Gastrocnemius medialis (tissue), 4 donors: Measurements from ENCODE around the gene DOCK6. TPM values are rescaled to one million over a fixed set of nuclear protein-coding genes. Genes with fewer than 3 reads are reported as not detected.
A peak's percentile ranks its signal among the peaks of the same experiment; 100 is the strongest.

Experiments
- ATAC-seq, 2 donors: fragments of 150-250 bp; one replicate each; pipeline ENCODE4 v1.9.1; 2016
- DNase-seq, 2 donors: peaks; one replicate each; pipeline ENCODE4 v3.0.0-alpha.2; 2019
- H3K27ac ChIP-seq, 4 donors: fragments of 200-600 bp; sonication (generic); 1 replicate in 1 of 4; 2 replicates in 3 of 4; pipeline ENCODE4 v1.5.1; 2016 to 2018; ENCODE audit warnings: mild to moderate bottlenecking in 2 of 4, moderate library complexity in 1 of 4
- H3K27me3 ChIP-seq, 3 donors: fragments of 200-600 bp; sonication (generic) in 2 of 3; 1 replicate in 1 of 3; 2 replicates in 2 of 3; pipeline versions ENCODE4 v1.5.1 to v1.6.0; 2016 to 2019; ENCODE audit warnings: mild to moderate bottlenecking in 1 of 3, moderate library complexity in 1 of 3
- H3K36me3 ChIP-seq, 2 donors: fragments of 200-600 bp; sonication (generic) in 1 of 2; one replicate each; pipeline ENCODE4 v1.5.1; 2017 to 2018
- H3K4me1 ChIP-seq, 2 donors: fragments of 200-600 bp; sonication (generic) in 1 of 2; one replicate each; pipeline ENCODE4 v1.5.1; 2016 to 2017; ENCODE audit warnings: mild to moderate bottlenecking in 2 of 2
- H3K4me3 ChIP-seq, 4 donors: fragments of 200-600 bp; sonication (generic) in 3 of 4; 1 replicate in 1 of 4; 2 replicates in 3 of 4; pipeline ENCODE4 v1.5.1; 2016 to 2019; ENCODE audit warnings: mild to moderate bottlenecking in 2 of 4
- H3K9me3 ChIP-seq, 3 donors: fragments of 200-600 bp; sonication (generic) in 2 of 3; 1 replicate in 1 of 3; 2 replicates in 2 of 3; pipeline ENCODE4 v1.5.1; 2016 to 2019
- POLR2A ChIP-seq, 2 donors: fragments of 450-650 bp; IDR thresholded peaks; one replicate each; pipeline ENCODE4 v1.6.1; 2017; ENCODE audit warnings: antibody characterized with exemption in 2 of 2, mild to moderate bottlenecking in 2 of 2, moderate library complexity in 2 of 2
- in situ Hi-C, 4 donors: fragments of 200-750 bp; cut with MboI; loops; one replicate each; pipeline versions ENCODE4 v1.15.0 to v1.8.0; 2017; ENCODE audit warnings: low sequenced_read_pairs in 4 of 4
- intact Hi-C: fragments of 100-400 bp; cut with DNase I; formaldehyde crosslinking; loops from one replicate; pipeline ENCODE4 v1.15.1; 2023; ENCODE audit warnings: low total_unique reads
- total RNA-seq, 4 donors: library from RNA; depleted of rRNA; stranded (reverse); fragments of >200 nt; gene quantifications; one replicate each; pipeline versions ENCODE4 v1.1.0 to v1.2.3, GENCODE V29; 2016
- TF ChIP-seq, protein P1 (sequence below), 5 experiments: fragments of 450-650 bp in 3 of 5; fragments of 200-600 bp in 2 of 5; sonication (generic) in 2 of 5; IDR thresholded peaks in 4 of 5; conservative IDR thresholded peaks in 1 of 5; 1 replicate in 4 of 5; 2 replicates in 1 of 5; pipeline ENCODE4 v1.5.1; 2016 to 2019; ENCODE audit warnings: antibody characterized with exemption in 5 of 5, mild to moderate bottlenecking in 3 of 5, moderate library complexity in 3 of 5

Gene DOCK6
- total RNA-seq, 4 donors from 2014 or later = 4.7 to 9.6 (median 5.8) TPM

- DNase-seq (no peak), ATAC-seq (no peak)
- Histone ChIP-seq H3K9me3 (no peaks in the 10 kb centered on the region), H3K36me3 (no peaks in the 10 kb centered on the region), H3K4me3 (no peak overlapping the region), H3K27ac (peak overlapping the region; percentile 52 to 84 (median 76)), H3K27me3 (peaks cover 11 to 20% (median 20%) of the 10 kb centered on the region in 3 donors), H3K4me1 (no peaks in the 10 kb centered on the region)
- intact Hi-C loops (no loop called here), in situ Hi-C loops (no loop called here)
- no peak for TF ChIP-seq POLR2A (IDR thresholded peaks at IDR 0.05)
- TF ChIP-seq, protein P1, sequence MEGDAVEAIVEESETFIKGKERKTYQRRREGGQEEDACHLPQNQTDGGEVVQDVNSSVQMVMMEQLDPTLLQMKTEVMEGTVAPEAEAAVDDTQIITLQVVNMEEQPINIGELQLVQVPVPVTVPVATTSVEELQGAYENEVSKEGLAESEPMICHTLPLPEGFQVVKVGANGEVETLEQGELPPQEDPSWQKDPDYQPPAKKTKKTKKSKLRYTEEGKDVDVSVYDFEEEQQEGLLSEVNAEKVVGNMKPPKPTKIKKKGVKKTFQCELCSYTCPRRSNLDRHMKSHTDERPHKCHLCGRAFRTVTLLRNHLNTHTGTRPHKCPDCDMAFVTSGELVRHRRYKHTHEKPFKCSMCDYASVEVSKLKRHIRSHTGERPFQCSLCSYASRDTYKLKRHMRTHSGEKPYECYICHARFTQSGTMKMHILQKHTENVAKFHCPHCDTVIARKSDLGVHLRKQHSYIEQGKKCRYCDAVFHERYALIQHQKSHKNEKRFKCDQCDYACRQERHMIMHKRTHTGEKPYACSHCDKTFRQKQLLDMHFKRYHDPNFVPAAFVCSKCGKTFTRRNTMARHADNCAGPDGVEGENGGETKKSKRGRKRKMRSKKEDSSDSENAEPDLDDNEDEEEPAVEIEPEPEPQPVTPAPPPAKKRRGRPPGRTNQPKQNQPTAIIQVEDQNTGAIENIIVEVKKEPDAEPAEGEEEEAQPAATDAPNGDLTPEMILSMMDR (IDR thresholded peaks at IDR 0.05 in 4 of 5, conservative IDR thresholded peaks at IDR 0.05 in 1 of 5) = no peak
These were observed 3.5 kb upstream of the DOCK6 start for GRCh38 chr19:11265785-11266236.

GRCh38 chr19:11265177-11265784 is 3.0 kb upstream of the DOCK6 start:
- ATAC-seq (no peak), DNase-seq (no peak)
- peaks cover 11 to 20% (median 20%) of the 10 kb centered on the region in 3 donors for H3K27me3 ChIP-seq
- H3K36me3 ChIP-seq = no peaks in the 10 kb centered on the region
- in situ Hi-C loops = no loop called here
- no peak overlapping the region for H3K4me3 ChIP-seq
- no peaks in the 10 kb centered on the region for H3K9me3 ChIP-seq
- intact Hi-C loops = no loop called here
- peak overlapping the region; percentile 52 to 84 (median 76) for H3K27ac ChIP-seq
- H3K4me1 ChIP-seq = no peaks in the 10 kb centered on the region
- TF ChIP-seq, protein P1 (IDR thresholded peaks at IDR 0.05 in 4 of 5, conservative IDR thresholded peaks at IDR 0.05 in 1 of 5) = no peak
- no peak for TF ChIP-seq POLR2A (IDR thresholded peaks at IDR 0.05)

DNA sequence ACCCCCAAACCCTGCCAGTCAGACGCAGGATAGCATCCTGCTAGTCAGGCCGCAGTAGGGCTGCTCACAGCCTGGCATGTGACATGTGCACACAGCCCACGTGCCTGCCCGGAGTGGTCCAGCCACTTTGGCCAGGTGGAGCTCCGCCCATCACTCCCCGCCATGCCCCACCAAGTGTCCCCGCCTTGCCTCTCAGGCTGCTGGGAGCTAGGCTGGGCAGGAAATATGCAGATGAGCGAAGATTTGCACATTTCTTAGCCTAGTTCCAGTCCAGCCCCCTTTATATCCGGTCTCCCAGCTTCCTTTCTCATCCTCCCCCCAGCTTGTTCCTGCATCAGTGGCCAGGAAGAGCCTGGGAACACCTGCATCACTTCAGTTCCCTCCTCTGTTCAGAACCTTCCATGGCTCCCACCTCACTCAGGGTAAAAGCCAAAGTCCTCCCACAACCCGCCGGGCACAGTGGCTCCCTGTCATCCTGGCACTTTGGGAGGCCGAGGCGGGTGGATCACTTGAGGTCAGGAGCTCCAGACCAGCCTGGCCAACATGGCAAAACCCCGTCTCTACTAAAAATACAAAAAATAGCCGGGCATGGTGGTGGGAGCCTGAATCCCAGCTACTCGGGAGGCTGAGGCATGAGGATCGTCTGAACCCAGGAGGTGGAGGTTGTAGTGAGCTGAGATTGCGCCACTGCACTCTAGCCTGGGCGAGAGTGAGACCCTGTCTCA is 2.3 kb upstream of the DOCK6 start:
- in situ Hi-C loops = no loop called here

DNA sequence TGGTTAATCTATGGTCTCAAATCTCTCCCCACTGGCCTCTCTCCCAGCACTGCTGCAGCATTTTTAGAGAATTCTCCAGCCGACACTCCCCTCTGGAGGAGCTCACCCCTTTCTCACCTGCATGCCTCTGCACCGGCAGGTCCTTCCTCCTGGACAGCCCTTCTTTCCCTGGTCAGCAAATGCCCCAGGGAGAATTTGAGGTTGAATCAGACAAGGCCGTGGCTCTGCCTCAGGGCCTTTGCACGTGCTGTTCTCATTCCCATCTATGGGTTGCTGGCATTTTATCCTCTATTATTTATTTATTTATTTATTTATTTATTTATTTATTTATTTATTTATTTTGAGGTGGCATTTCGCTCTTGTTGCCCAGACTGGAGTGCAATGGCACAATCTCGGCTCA is 1.4 kb upstream of the DOCK6 start:
- peaks cover 11 to 20% (median 20%) of the 10 kb centered on the region in 3 donors for H3K27me3 ChIP-seq
- ATAC-seq = no peak
- H3K4me3 ChIP-seq = no peak overlapping the region
- DNase-seq = no peak
- intact Hi-C loops (no loop called here), in situ Hi-C loops (no loop called here)
- H3K9me3 ChIP-seq = no peaks in the 10 kb centered on the region
- H3K36me3 ChIP-seq = no peaks in the 10 kb centered on the region
- H3K4me1 ChIP-seq = no peaks in the 10 kb centered on the region
- H3K27ac ChIP-seq = peak overlapping the region in 3 of 4 donors; percentile 73 to 84 (median 79)
- no peak for TF ChIP-seq POLR2A (IDR thresholded peaks at IDR 0.05)
- TF ChIP-seq, protein P1 (IDR thresholded peaks at IDR 0.05 in 4 of 5, conservative IDR thresholded peaks at IDR 0.05 in 1 of 5) = no peak

More for the DNA sequence above, 2.3 kb upstream of the DOCK6 start:
- peak; percentile 39 to 52 for ATAC-seq
- Histone ChIP-seq H3K36me3 (no peaks in the 10 kb centered on the region), H3K27me3 (peaks cover 11 to 20% (median 20%) of the 10 kb centered on the region in 3 donors), H3K27ac (peak overlapping the region; percentile 52 to 84 (median 76)), H3K9me3 (no peaks in the 10 kb centered on the region), H3K4me3 (no peak overlapping the region), H3K4me1 (no peaks in the 10 kb centered on the region)
- peak in 1 of 2 donors; percentile 55 for TF ChIP-seq POLR2A (IDR thresholded peaks at IDR 0.05)
- TF ChIP-seq, protein P1 (IDR thresholded peaks at IDR 0.05 in 4 of 5, conservative IDR thresholded peaks at IDR 0.05 in 1 of 5) = no peak
- intact Hi-C loops = no loop called here
- DNase-seq = no peak
